GM21619 (cell line): ENCODE measurements around the gene GOLGA6L2.
"Not testable (repeated sequence)": the region's sequence is repeated elsewhere in the genome, so short reads cannot be mapped to it uniquely, and the experiment has no call there.

ENCODE experiments used
- ATAC-seq: cut with Tn5 transposase; IDR thresholded peaks from one replicate; pipeline ENCODE4 v1.9.1; 2021; ENCODE audit not compliant: unreplicated experiment

The GOLGA6L2 gene

DNA sequence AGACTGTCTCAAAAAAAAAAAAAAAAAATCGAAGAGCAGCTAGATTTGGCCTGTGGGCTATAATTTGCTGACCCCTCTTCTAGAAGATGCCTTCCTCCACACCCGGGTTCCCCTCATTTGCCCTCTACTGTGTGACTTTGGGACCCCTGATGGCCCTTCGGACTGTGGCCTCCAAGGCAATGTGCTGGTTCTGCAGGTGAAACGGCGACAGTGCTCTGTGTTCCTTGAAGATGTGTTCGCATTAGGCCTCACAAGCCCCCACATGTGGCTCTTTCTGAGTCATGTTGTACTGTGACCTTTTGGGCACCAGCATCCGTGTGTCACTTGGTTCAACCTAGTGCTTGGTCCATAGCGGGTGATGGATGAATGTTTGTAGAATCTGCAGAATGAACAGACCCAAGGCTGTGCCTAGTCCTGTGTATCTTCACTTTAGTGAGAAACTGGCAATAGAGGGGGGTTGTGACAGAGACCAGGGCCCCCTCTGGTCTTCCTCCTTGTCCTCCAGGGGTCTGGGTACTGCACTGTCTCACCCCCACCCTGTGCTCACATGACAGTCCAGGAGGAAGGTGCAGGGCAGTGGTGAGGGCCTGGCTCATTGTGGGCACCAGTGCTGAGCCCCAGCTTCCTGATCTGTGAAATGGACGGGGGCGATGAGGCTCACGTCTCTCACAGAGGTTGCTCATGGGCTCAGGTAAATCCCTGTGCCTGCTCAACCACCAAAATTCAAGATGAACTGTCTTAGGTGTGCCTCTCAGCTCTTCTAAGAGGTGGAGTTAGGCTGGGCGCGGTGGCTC is 22.7 kb downstream of the GOLGA6L2 start:
- ATAC-seq: no peak

DNA sequence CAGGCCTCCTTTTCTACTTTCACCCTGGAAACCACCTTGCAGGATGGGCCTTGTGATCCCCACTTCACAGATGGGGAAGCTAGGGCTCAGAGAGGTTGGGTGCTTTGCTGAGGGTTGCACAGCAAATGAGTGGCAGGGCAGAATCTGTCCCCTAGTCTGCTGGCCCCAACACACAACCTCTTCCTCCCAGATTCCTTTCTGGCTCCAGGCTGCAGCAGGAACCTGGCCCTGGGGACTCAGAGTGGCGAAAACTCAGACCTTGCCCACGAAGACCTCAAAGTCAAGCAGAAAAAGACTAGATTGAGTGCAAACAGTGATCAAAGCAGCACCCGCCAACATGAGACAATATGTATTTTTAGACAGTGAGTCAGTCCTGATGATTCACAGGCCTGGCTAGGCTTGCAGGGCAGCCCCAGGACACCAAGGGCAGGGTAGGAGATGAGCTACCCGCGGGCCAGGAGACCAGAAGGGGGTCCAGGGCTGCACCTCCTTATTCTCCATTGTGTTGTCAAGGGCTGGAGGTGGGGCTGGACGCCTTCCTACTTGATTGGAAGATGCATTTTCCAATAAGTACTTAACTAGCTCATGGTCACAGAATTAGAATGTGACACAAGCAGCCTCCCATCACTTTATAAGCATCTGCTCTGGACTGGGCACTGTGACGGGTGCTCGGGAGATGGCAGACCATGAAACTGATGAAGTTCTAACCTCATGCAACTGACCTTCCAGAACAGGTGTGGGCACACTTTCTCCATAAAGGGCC is 23.9 kb downstream of the GOLGA6L2 start:
- ATAC-seq: no peak

DNA sequence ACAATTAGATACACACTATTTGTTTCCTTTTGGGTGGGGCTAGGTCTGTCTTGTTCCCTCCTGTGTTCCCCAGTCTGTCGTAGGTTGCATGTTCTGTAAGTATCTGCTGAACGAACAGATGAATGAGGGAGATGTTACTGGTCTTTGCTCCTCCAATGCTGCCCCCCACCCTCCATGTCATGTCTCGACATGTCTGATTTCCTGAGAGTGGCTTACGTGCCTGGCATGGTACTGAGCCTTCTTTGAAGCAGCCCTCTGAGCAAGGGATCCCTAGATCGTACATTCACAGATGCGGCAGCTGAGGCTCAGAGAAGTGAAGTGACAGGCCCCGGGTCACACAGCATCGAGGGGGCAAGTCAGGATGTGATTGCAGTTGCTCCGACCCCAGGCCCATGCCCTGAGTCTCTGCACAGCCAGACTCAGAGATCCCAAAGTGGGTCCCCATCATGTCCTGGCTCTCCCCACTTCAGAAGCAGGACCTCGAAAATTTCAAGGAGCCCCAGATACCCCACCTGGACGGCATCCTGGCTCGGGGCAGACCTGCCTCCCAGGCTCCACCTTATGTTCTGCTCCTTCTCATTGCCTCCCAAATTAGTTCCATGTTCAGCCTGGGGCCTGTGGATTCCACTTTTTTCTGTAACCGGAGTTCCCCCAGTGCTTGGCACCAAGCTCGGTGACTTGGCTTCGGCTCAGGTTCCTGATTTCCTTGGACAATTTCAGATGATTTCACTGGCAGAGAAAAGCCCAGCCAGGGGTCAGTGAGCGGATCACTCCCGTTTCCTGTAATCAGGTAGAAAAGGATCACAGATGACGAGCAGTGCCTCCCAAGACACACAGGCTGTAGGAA is 24.7 kb downstream of the GOLGA6L2 start:
- no peak for ATAC-seq

DNA sequence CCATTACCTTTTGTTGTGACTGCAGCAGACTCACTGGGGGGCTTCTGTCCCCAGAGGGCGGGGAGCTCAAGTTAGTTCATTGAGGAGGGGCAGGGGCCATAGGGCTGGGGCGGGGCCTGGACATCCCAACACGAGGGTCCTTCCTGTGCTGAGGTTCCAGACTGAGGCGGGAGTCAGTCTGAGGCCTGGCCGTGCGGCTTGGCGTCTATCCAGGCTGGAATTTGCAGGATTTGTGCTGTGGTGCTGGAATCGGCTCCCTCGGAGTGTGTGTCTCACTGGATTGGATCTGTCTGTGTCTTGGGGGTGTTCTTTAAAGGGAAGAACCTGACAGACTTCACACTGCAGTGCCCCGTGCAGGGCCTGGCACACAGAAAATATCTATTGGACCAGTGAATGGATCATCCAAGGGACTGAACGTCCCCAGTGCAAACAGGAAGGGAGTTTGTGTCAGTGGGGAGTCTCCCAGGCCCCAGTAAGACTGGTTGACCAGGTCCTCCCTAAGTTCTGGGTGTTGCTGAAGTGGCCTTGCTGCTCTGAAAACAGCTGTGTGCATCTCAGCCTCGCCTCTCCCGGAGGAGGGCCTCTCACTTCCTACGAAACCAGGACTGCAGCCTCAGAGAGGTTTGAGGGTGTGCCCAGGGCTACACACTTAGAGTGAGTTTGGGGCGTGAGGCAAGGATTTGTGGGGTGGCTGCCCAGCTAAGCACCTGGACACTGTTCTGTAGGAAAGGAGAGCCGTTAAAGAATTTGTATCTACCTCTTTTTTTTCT is 26.1 kb downstream of the GOLGA6L2 start:
- no peak for ATAC-seq

DNA sequence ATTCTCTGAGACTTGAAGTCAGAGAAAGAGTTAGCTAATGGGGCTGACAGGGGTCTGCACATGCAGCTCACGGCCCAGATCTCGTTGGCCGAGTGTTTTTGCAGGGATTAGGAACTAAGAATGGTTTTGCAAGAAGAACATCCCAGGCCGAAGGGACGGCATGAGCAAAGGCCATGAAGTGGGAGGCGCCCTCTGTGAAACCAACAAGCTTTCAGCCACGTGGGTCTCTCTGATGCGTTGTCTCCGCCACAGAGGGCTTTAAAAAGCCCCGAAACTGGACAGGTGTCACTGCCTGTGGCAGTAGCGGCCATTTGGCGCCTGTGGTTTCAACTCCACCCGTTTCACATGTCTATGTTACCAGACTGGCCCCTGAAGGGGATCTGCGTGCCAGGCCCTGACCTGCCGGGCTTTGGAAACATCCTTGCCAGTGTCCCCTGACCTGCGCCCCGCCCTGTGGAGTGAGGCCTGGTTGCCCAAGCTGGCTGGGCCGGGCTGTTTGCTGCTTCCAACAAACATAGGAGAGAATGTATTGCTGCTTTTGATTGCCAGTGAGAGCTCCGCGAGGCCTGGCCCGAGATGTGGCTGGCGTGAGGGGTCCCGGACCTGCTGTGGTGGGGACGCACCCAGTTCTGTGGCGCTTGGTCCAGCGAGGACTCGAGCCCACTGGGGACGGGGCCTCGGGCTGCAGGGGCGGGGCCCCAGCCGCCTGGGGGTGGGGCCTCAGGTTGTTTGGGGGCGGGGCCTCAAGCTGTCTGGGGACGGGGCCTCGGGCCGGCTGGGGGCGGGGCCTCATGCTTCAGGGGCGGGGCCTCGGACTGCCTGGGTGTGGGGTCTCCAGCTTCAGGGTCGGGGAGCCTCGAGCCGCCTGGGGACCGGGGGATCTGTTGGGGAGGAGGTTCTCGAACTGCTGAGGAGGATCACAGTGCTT is 30.4 kb downstream of the GOLGA6L2 start:
- no peak for ATAC-seq

DNA sequence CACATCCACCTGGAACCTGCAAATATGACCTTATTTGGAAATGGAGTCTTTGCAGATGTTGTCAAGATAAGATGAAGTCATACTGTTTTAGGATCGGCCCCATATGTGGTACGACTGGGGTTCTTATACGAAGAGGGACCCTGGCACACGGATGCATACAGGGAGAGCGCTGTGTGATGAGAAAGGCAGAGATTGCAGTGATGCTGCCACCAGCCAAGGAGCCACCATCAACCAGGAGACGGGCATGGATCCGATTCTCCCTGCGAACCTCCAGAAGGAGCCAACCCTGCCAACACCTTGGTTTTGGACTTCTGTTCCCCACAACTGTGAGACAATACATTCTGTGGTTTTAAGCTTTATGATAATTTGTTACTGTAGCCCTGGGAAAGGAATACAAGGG is 31.2 kb downstream of the GOLGA6L2 start:
- ATAC-seq: not testable (repeated sequence)

DNA sequence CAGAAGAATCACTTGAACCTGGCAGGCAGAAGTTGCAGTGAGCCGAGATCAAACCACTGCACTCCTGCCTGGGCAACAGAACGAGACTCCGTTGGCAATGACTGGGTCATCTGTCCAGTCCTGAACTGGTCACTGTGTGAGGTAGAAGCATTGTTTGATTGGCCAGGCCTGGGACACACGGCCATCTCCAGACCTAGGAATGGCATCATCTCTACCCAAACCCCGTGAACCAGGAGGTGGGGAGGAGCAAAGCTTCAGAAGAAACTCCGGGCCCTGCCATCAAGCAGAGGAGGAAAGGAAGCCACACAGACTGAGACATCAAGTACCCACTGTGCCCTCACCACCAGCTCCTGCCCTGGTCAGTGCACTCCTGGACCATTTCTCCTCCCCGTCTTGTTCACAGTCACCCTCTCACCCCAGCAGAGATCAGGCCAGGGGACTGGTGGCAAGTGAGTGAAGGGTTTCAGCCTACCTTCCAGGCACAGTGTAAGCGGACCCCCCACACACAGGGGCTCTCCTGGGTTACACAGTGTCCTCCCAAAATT is 31.6 kb downstream of the GOLGA6L2 start:
- no peak for ATAC-seq

DNA sequence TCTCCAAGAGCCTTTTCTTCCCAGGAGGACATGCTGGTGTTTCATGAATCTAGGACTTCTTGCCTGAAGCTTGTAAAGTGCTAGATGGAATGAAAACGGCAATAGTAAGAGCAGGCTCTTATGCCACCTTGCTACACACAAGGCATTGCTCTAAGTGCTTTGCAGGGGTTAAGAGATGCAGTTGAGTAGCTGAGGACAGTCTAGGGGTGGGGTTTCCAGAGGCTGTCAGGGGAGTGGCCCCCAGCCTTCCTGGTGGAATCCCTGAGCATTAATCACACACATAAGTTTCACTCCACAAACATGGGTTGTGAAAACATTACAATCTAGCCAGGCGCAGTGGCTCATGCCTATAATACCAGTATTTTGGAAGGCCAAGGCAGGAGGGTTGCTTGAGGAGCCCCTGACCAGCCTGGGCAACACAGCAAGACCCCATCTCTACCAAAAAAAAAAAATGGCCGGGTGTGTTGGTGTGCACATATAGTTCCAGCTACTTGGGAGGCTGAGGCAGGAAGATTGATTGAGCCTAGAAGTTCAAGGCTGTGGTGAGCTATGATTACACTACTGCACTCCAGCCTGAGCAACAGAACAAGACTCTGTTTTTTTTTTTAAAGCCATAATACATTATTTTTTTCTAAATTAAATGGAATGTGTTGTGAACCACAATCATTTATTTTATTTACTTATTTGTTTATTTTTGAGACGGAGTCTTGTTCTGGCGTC is 34.0 kb downstream of the GOLGA6L2 start:
- not testable (repeated sequence) for ATAC-seq

DNA sequence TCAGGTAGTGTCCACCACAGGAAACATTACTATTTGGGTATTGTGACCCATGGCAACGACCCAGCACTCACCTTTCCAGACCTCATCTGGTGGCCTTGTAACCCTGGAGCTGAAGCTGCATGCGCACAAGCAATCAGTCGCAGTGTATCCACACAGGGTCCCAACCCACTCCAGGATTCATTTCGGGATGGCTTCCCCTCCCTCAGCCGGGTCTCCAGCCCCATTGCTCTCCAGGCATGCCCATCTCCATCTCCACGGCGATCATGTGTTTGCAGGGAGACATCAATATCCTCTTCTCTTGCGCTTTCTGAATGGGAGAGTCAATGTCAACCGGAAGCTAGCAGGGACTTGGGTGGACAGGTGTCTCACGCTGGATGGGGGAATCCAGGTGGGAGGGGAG is 35.2 kb downstream of the GOLGA6L2 start:
- ATAC-seq: no peak

DNA sequence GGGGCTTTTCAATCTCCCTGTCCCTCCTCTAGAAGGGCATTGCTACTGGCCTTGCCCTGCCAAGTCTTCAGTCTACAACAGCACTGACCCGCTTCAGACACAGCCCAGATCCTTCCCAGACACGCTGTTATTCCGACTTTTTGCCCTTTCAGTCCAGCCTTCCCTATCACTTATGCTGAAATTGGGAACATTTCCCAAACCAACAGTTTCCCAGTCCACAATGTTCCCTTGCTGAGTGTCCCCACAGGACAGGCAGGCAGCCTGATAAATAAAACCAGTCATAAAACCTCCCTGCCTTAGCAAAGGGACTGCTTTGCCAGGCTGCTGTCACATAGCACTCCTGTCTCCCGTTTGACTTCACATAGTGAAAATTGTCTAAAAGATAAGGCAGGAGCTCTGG is 43.5 kb downstream of the GOLGA6L2 start:
- no peak for ATAC-seq

DNA sequence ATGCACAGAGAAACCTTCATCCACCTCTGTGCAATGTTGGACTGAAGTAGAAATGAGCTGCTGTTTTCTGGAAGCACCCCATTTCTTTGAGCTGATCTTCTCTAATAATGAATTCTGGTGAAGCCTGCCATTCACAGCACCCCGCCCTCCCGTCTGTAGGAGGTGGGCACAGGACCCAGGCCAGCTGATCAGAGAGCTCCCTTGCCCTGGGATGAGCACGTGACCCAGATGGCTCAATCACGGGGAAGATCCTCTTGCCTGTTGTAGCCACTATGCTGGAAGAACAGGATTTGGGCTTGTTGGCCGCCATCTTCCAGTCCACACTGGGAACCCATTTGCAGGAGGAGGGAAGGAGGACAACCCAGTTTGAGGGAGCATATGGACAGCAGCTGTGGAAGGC is 44.5 kb downstream of the GOLGA6L2 start:
- ATAC-seq: no peak

DNA sequence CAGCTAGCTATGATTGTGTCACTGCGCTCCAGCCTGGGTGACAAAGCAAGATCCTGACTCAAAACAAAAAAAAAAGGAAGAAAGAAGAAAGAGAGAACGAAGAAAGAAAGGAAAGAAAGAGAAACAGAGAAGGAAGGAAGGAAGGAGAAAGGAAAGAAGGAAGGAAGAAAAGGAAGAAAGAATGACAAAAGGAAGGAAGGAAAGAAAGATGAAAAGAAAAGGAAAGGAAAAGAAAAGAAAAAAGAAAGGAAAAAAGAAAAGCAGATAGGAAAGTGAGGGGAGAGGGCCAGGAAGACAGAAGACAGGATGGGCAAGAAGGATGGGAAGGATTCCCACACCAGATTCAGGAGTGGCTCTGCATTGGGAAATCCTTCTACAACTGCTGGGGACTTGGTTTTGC is 44.9 kb downstream of the GOLGA6L2 start:
- no peak for ATAC-seq

DNA sequence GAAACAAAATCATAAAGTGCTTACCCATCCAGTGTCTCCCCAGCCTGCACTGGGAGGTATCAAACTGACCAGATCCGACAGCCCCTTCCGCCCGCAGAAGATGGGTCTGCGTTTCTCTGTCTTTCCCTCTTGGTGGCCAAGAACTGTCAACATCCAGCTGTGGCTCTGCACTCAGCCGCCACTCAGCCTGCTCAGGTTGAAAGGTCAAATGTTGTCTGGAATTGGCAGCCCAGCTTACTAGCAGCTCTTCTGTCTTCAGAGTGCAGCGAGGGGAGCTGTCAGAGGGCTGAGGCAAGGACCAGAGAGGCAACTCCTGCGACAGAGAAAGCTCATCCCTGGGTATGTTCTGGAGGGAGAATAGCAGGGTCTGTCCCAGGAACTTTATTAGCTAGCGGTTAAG is 45.4 kb downstream of the GOLGA6L2 start:
- no peak for ATAC-seq

DNA sequence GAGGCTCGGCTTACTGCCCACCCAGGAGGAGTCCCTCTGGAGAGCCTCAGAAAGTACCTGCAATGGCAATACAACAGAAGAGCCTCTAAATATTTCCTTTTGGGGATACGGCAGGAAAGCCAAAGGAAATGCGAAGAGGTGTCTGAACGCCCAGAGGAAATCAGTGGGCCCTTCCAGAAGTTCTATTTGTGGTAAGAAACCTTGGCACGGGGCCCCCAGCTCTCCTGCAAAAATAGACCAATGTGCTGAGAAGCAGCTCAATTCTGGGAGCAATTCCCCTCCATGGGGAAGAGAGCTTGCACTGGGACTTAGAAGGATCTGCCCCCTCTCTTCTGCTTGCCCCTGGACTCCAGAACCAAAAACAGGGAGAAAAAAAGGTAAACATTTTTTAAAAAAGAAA is 47.8 kb downstream of the GOLGA6L2 start:
- not testable (repeated sequence) for ATAC-seq

DNA sequence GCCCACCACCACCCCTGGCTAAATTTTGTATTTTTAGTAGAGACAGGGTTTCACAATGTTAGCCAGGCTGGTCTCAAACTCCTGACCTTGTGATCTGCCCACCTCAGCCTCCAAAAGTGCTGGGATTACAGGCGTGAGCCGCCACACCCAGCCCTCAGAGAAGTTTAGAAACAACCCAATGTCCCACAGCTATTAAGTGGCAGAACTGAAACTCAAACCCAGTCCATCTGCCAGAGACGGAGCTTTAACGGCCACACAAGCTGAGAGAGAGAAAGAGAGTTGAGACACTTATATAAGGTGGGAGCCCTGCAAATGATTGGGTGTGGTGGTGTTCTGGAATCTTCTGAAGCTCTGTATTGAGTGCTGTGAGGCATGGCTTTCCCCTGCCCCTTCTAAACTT is 48.7 kb downstream of the GOLGA6L2 start:
- ATAC-seq: not testable (repeated sequence)

DNA sequence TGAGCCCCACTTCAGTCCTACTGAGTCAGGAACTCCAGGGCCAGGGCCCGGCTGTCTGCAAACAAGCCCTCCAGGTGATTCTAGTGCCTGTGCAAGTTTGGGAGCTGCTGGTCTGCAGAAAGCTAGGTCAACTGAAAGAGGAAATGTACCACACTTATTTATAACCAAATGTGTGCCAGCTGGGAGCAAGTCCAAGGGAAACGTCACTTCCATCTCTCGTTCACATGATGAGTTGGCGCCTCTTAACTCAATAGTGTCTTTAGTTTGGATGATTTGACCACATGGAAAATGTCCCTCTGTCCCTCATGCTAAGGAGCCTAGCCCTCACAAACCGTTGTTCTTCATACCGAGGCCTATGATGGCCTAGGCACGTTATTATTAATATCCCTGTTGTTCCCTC is 49.3 kb downstream of the GOLGA6L2 start:
- no peak for ATAC-seq

DNA sequence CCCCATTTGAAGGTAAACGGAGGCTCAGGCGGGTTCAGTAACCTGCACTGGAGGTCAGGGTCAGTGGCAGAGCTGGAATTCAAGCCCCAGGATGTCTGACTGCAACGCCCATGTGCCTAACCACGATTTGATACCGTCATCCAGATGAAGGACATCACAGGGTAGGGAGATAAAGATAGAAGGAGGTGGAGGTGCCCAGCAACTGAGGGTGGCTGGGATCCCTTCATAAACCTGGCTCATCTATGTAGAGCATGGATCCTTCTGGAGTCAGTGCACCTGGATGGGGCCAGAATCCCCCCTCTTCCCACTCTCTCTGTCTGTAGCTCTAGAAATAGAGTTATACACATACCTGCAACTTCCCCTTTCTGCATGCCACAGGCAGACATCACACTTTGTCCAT is 51.2 kb downstream of the GOLGA6L2 start:
- ATAC-seq: no peak

DNA sequence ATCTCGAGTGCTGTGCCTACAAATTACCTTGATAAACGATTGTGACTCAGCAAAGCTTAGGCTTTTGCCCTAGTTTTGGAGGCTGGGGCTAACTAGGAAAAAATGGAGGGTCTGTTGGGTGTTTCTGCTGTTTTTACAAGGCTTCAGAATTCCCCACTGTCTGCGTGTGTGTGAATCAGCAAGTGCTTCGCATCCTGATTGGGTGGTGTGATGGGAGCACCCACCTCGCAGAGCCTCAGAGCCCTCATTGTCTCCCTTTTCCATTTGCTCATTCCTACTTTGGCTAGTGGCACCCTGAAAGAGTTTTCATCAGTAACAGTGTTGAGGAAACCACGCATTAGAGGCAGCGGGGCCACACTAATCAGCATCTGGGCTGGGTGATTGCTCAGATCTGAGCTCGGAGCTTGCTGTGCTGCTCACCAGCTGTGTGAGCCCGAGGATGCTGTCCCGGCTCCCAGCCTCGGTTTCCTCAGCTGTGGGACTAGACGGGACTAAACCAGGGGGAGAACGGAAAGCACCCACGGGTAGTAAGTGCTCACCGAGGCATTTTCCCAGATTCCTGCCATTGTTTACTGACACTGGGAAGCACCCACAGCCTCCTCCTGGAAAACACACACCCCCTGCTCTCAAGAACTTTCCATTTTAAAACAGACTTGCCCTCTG is 51.9 kb downstream of the GOLGA6L2 start:
- no peak for ATAC-seq
